Neuronal stem cell (in vitro differentiated cells): ENCODE measurements around the gene LRMDA.

Experiments used
- DNase-seq: peaks from one replicate; pipeline ENCODE4 v3.0.0-alpha.2; 2013; ENCODE audit warnings: low spot score
- H2AFZ ChIP-seq: one replicate; pipeline ENCODE4 v1.6.1; 2013; ENCODE audit warnings: mild to moderate bottlenecking, low read length, inconsistent platforms
- H2AK5ac ChIP-seq: 2 replicates; pipeline ENCODE4 v1.6.1; 2013; ENCODE audit warnings: low read depth, mild to moderate bottlenecking, inconsistent platforms, low read length, moderate library complexity, mixed read lengths
- H2BK120ac ChIP-seq: 2 replicates; pipeline ENCODE4 v1.6.1; 2013; ENCODE audit warnings: low read depth, mild to moderate bottlenecking, inconsistent platforms, low read length, moderate library complexity, mixed read lengths
- H2BK12ac ChIP-seq: one replicate; pipeline ENCODE4 v1.6.1; 2013; ENCODE audit warnings: low read length, inconsistent platforms
- H2BK15ac ChIP-seq: 2 replicates; pipeline ENCODE4 v1.6.1; 2013; ENCODE audit warnings: mild to moderate bottlenecking, low read length, inconsistent platforms, mixed read lengths
- H2BK5ac ChIP-seq: one replicate; pipeline ENCODE4 v1.6.1; 2013; ENCODE audit warnings: inconsistent platforms, mild to moderate bottlenecking, low read length, moderate library complexity
- H3K14ac ChIP-seq: one replicate; pipeline ENCODE4 v1.6.1; 2013; ENCODE audit warnings: low read length, inconsistent platforms
- H3K18ac ChIP-seq: 2 replicates; pipeline ENCODE4 v1.6.1; 2013; ENCODE audit warnings: low read length, inconsistent platforms
- H3K23ac ChIP-seq: 2 replicates; pipeline ENCODE4 v1.6.1; 2013; ENCODE audit warnings: low read depth, mild to moderate bottlenecking, mixed read lengths, low read length, inconsistent platforms; ENCODE audit not compliant: poor library complexity
- H3K27ac ChIP-seq: replicated peaks from 3 replicates; pipeline ENCODE4 v1.5.1; 2013; ENCODE audit warnings: low read length, inconsistent platforms
- H3K27me3 ChIP-seq, 3 experiments: 2 replicates each; pipeline ENCODE4 v1.6.1; 2013; ENCODE audit warnings: low read length in 3 of 3, mild to moderate bottlenecking in 2 of 3, inconsistent platforms in 1 of 3, low read depth in 1 of 3, mixed read lengths in 1 of 3, moderate library complexity in 1 of 3; ENCODE audit not compliant: control insufficient read depth in 3 of 3, insufficient read depth in 3 of 3
- H3K36me3 ChIP-seq, 2 donors: replicated peaks in 1 of 2; 2 replicates each; pipeline ENCODE4 v1.6.1; 2013; ENCODE audit warnings: low read length in 2 of 2; ENCODE audit not compliant: control insufficient read depth in 2 of 2, insufficient read depth in 2 of 2
- H3K4ac ChIP-seq: 2 replicates; pipeline ENCODE4 v1.6.1; 2013; ENCODE audit warnings: inconsistent platforms, mild to moderate bottlenecking, low read length, moderate library complexity
- H3K4me1 ChIP-seq, 2 donors: 1 replicate in 1 of 2; 2 replicates in 1 of 2; pipeline ENCODE4 v1.6.1; 2013; ENCODE audit warnings: low read length in 2 of 2, low read depth in 1 of 2; ENCODE audit not compliant: control insufficient read depth in 2 of 2, insufficient read depth in 1 of 2
- H3K4me2 ChIP-seq: one replicate; pipeline ENCODE4 v1.6.1; 2013; ENCODE audit warnings: mild to moderate bottlenecking, low read length, inconsistent platforms; ENCODE audit not compliant: insufficient read depth, poor library complexity, severe bottlenecking
- H3K4me3 ChIP-seq, 2 donors: 2 replicates each; pipeline ENCODE4 v1.5.1; 2013; ENCODE audit warnings: low read length in 2 of 2, mild to moderate bottlenecking in 2 of 2, inconsistent platforms in 1 of 2, moderate library complexity in 1 of 2
- H3K79me1 ChIP-seq: one replicate; pipeline ENCODE4 v1.6.1; 2013; ENCODE audit warnings: low read depth, mild to moderate bottlenecking, inconsistent platforms, low read length, moderate library complexity
- H3K9ac ChIP-seq: one replicate; pipeline ENCODE4 v1.6.1; 2013; ENCODE audit warnings: mild to moderate bottlenecking, low read depth, low read length, inconsistent platforms; ENCODE audit not compliant: poor library complexity
- H3K9me3 ChIP-seq, 2 donors: replicated peaks in 1 of 2; 2 replicates each; pipeline versions ENCODE3 to v1.6.1; 2013; ENCODE audit warnings: low read length in 2 of 2, mild to moderate bottlenecking in 2 of 2, inconsistent platforms in 1 of 2, low read depth in 1 of 2, mixed read lengths in 1 of 2, moderate library complexity in 1 of 2; ENCODE audit not compliant: control insufficient read depth in 2 of 2, insufficient read depth in 1 of 2
- H4K8ac ChIP-seq: one replicate; pipeline ENCODE4 v1.6.1; 2013; ENCODE audit warnings: low read depth, mild to moderate bottlenecking, inconsistent platforms, low read length, moderate library complexity
- H4K91ac ChIP-seq: one replicate; pipeline ENCODE4 v1.6.1; 2013; ENCODE audit warnings: low read length, low read depth, mild to moderate bottlenecking, inconsistent platforms; ENCODE audit not compliant: poor library complexity
- WGBS, 2 donors: extraction: QIAGEN DNeasy Blood & Tissue Kit; methylation state at CpG; one replicate each; pipeline ENCODE4 v1.1.7; 2013; ENCODE audit warnings: missing lambda C conversion rate in 2 of 2, mixed read lengths in 1 of 2; ENCODE audit not compliant: insufficient read length in 2 of 2, insufficient replicate concordance in 1 of 2; ENCODE audit errors: extremely low coverage in 2 of 2; 5-methylcytosine and 5-hydroxymethylcytosine counted together

LRMDA gene

DNA sequence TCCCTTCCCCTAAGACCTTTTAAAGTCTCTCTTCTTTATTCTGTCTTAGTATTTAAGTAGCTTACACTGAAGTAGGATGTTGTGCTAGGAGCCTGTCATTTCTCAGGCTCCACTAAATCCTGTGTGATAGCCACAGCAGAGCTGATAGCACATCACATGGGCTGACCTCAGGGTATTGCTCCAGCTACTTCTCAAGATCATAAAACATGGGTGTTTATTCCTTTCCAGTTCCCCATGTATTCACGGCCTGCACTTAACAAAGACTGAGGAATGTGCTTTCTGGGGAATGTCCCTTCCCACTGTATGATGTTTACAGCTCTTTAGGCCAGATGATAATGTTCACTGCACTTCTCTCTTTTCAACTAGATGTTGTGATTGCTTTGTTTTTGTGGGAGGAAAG lies 1119.4 kb downstream of the LRMDA start:
- H3K4me1 ChIP-seq: peaks cover 0 to 10% of the 10 kb centered on the region in 2 donors
- no peak overlapping the region for H3K23ac ChIP-seq
- no peak overlapping the region for H4K91ac ChIP-seq
- H3K14ac ChIP-seq: no peak overlapping the region
- no peak overlapping the region for H2BK15ac ChIP-seq
- DNase-seq: no peak
- no peak overlapping the region for H4K8ac ChIP-seq
- no peak overlapping the region for H3K9ac ChIP-seq
- no peaks in the 10 kb centered on the region for H3K79me1 ChIP-seq
- H3K4ac ChIP-seq: no peak overlapping the region
- H2AFZ ChIP-seq: no peak overlapping the region
- H3K4me2 ChIP-seq: no peak overlapping the region
- H3K4me3 ChIP-seq: no peak overlapping the region
- H3K9me3 ChIP-seq: no peaks in the 10 kb centered on the region
- no peak overlapping the region for H3K18ac ChIP-seq
- no peaks in the 10 kb centered on the region for H3K36me3 ChIP-seq
- H2AK5ac ChIP-seq: no peak overlapping the region
- WGBS, 2 donors: no CpG with 5 or more reads among the region's 1 CpG
- peaks cover 0 to 3% (median 0%) of the 10 kb centered on the region in 3 experiments for H3K27me3 ChIP-seq
- H2BK12ac ChIP-seq: no peak overlapping the region
- H2BK5ac ChIP-seq: no peak overlapping the region
- no peak overlapping the region for H3K27ac ChIP-seq
- no peak overlapping the region for H2BK120ac ChIP-seq

DNA sequence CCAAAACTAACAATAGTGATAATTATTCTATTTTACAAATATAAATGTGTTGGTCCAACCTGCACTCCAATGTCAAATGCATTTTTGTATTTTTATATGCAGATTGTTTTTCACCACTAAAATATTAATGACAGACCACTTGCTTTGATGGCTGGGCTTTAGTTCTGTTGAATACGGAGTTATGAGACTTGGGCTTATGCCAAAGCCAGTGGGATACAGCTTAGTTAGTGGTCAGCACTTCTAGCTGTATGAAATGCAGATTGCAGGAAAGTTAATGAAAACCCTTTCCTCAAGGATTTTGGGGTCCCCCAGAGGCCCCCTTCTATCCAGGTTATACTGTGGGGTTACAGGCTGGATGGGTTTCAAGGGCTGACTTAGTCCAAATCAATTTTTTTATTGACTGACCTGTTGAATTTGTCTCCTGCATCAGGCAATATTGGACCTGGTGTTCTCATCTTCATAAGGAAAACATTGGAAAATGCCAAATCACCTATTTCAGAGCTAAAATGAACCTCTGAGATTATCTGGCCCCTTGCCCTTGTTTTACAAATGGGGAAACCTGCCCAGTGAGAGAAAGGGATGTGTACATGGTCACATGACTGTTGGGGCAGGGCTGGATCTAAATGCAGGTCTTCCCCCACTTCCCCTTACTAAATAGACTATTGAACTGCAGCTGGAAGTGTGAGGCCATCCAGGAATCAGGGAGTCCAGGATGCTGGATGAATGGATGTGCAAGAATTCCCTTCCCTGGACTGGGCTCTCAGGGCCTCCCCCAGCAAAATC lies 1120.9 kb downstream of the LRMDA start:
- H3K18ac ChIP-seq: no peak overlapping the region
- no peak overlapping the region for H4K91ac ChIP-seq
- no peak overlapping the region for H3K23ac ChIP-seq
- H2AFZ ChIP-seq: no peak overlapping the region
- no peak overlapping the region for H3K9ac ChIP-seq
- H3K36me3 ChIP-seq: no peaks in the 10 kb centered on the region
- no peak overlapping the region for H4K8ac ChIP-seq
- no peak overlapping the region for H3K27ac ChIP-seq
- WGBS, 2 donors: no CpG with 5 or more reads among the region's 1 CpG
- H2BK12ac ChIP-seq: no peak overlapping the region
- H3K4me3 ChIP-seq: no peak overlapping the region
- no peak overlapping the region for H3K4ac ChIP-seq
- H3K14ac ChIP-seq: no peak overlapping the region
- no peak overlapping the region for H2BK5ac ChIP-seq
- no peaks in the 10 kb centered on the region for H3K9me3 ChIP-seq
- H2AK5ac ChIP-seq: no peak overlapping the region
- peaks cover 0 to 3% (median 0%) of the 10 kb centered on the region in 3 experiments for H3K27me3 ChIP-seq
- H2BK120ac ChIP-seq: no peak overlapping the region
- H2BK15ac ChIP-seq: no peak overlapping the region
- no peak for DNase-seq
- H3K79me1 ChIP-seq: no peaks in the 10 kb centered on the region
- H3K4me1 ChIP-seq: peaks cover 0 to 10% of the 10 kb centered on the region in 2 donors
- no peak overlapping the region for H3K4me2 ChIP-seq

DNA sequence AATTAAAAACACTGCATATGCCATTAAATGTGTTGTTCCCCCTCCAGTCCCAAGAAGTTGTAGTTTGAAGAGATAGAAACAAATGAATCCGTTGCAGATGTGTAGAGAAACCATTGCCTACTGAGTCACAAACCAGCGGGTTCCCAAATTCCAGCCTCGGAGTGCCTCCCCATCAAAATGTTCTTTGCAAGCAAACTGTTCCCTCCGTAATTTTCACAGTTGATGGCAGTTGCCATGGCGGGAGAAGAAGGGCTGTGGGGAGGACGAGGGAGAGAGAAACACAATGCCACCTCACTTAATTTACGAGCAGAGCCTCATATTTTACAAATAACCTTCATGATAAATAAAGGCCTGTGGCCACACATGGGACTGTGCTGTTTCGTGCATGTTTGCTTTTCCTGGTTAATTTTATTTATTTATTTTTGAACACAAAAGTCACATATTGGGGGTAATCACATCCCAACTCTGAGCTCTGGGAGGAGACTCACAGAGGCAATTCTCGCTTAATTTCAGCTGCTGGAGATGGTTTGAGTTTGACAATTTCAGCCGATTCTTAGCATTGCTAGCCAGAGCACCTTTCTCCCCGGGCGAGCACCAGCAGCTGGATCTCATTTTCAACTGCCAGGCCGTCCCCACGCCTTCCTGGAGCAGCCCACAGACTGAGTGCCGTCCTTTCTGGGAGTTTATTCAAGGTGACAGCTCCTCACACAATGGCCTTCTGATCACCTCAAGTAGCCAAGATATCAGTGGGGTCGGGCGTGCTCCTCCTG lies 1122.0 kb downstream of the LRMDA start:
- no CpG with 5 or more reads among the region's 17 CpGs for WGBS, 2 donors
- no peak overlapping the region for H3K27ac ChIP-seq
- no peak overlapping the region for H3K4me3 ChIP-seq
- H3K23ac ChIP-seq: no peak overlapping the region
- peaks cover 0 to 3% (median 0%) of the 10 kb centered on the region in 3 experiments for H3K27me3 ChIP-seq
- H2AFZ ChIP-seq: no peak overlapping the region
- no peak overlapping the region for H3K9ac ChIP-seq
- H3K18ac ChIP-seq: no peak overlapping the region
- H2BK15ac ChIP-seq: no peak overlapping the region
- no peak overlapping the region for H4K8ac ChIP-seq
- peaks cover 0 to 10% of the 10 kb centered on the region in 2 donors for H3K4me1 ChIP-seq
- no peaks in the 10 kb centered on the region for H3K79me1 ChIP-seq
- no peak overlapping the region for H2AK5ac ChIP-seq
- no peak overlapping the region for H4K91ac ChIP-seq
- H3K4ac ChIP-seq: no peak overlapping the region
- H2BK12ac ChIP-seq: no peak overlapping the region
- no peak overlapping the region for H3K14ac ChIP-seq
- H3K9me3 ChIP-seq: no peaks in the 10 kb centered on the region
- H3K36me3 ChIP-seq: no peaks in the 10 kb centered on the region
- no peak overlapping the region for H2BK5ac ChIP-seq
- no peak for DNase-seq
- no peak overlapping the region for H3K4me2 ChIP-seq
- H2BK120ac ChIP-seq: no peak overlapping the region

DNA sequence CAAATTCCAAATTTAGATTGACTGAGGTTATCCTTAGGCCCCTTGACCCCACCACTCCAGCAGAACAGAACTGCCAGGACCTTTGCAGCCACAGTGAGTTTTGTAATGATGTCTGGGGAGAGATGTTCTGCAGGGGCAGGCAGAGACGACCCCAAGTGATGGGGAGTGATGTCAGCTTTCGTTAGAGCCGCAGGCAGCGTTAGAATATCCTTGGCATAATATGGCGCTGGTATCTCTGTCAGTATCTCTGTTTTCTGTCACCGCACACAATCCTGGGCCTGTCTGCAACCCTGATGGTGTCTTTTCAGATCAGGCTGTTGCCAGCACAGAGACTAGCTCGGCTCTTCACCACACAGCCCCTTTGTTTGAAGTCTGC lies 1122.6 kb downstream of the LRMDA start:
- no peak overlapping the region for H3K4ac ChIP-seq
- H4K91ac ChIP-seq: no peak overlapping the region
- H3K36me3 ChIP-seq: no peaks in the 10 kb centered on the region
- no peak overlapping the region for H4K8ac ChIP-seq
- no peaks in the 10 kb centered on the region for H3K9me3 ChIP-seq
- H3K79me1 ChIP-seq: no peaks in the 10 kb centered on the region
- H3K27me3 ChIP-seq: peaks cover 0 to 3% (median 0%) of the 10 kb centered on the region in 3 experiments
- no peak overlapping the region for H3K27ac ChIP-seq
- H3K4me3 ChIP-seq: no peak overlapping the region
- no peak overlapping the region for H2BK15ac ChIP-seq
- no peak overlapping the region for H2AFZ ChIP-seq
- no peak overlapping the region for H3K23ac ChIP-seq
- no peak overlapping the region for H2BK120ac ChIP-seq
- no peak overlapping the region for H2BK12ac ChIP-seq
- peaks cover 0 to 10% of the 10 kb centered on the region in 2 donors for H3K4me1 ChIP-seq
- no peak for DNase-seq
- H2BK5ac ChIP-seq: no peak overlapping the region
- H3K4me2 ChIP-seq: no peak overlapping the region
- H3K14ac ChIP-seq: no peak overlapping the region
- H3K18ac ChIP-seq: no peak overlapping the region
- H2AK5ac ChIP-seq: no peak overlapping the region
- WGBS, 2 donors: no CpG with 5 or more reads among the region's 7 CpGs
- no peak overlapping the region for H3K9ac ChIP-seq
